ENCODE data around the gene ABCA1. TPM values are rescaled to one million over a fixed set of nuclear protein-coding genes. Genes with fewer than 3 reads are reported as not detected.

Gene ABCA1
- total RNA-seq, 4 donors from 2014 or later = 24.5 to 89.1 (median 48.5) TPM

- peaks cover 30% of the 10 kb centered on the region for H3K4me1 ChIP-seq
- H3K27ac ChIP-seq = no peak overlapping the region
- no peak for DNase-seq (ENCODE audit: low spot score in 2 of 2)
- H3K27me3 ChIP-seq = no peaks in the 10 kb centered on the region
- 98% methylated on average over 1 of the region's 1 CpG for WGBS
- TF ChIP-seq EP300 (IDR thresholded peaks at IDR 0.05) (no peak), POLR2AphosphoS5 (IDR thresholded peaks at IDR 0.05) (no peak), POLR2A (IDR thresholded peaks at IDR 0.05) (no peak)
- TF ChIP-seq, protein P1, sequence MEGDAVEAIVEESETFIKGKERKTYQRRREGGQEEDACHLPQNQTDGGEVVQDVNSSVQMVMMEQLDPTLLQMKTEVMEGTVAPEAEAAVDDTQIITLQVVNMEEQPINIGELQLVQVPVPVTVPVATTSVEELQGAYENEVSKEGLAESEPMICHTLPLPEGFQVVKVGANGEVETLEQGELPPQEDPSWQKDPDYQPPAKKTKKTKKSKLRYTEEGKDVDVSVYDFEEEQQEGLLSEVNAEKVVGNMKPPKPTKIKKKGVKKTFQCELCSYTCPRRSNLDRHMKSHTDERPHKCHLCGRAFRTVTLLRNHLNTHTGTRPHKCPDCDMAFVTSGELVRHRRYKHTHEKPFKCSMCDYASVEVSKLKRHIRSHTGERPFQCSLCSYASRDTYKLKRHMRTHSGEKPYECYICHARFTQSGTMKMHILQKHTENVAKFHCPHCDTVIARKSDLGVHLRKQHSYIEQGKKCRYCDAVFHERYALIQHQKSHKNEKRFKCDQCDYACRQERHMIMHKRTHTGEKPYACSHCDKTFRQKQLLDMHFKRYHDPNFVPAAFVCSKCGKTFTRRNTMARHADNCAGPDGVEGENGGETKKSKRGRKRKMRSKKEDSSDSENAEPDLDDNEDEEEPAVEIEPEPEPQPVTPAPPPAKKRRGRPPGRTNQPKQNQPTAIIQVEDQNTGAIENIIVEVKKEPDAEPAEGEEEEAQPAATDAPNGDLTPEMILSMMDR (IDR thresholded peaks at IDR 0.05) = no peak
- H3K9me3 ChIP-seq = no peaks in the 10 kb centered on the region
- no peak overlapping the region for H3K4me3 ChIP-seq
- no peaks in the 10 kb centered on the region for H3K36me3 ChIP-seq
Measured at GRCh38 chr9:104896131-104896530, 31.8 kb downstream of the ABCA1 start.

DNA sequence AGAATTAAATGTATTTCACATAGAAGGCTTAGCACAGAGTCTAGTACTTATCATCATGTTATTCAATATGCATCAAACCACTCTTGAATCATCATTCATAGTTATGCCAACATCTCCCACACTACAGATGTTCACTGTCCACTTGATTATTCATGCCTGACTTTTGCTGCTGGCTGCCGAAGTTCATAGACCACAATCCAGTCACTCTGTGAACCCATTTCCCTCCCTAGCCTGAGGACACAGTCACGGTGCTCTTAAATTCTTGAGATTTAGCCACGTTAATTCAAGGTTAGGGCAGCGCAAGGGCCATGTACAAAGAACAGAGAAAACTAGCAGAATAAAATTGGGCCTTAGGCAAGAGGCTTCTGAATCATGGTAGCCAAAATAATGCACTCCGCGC is 32.4 kb downstream of the ABCA1 start:
- Histone ChIP-seq H3K36me3 (no peaks in the 10 kb centered on the region), H3K9me3 (no peaks in the 10 kb centered on the region), H3K4me3 (no peak overlapping the region), H3K27ac (no peak overlapping the region), H3K4me1 (peaks cover 24% of the 10 kb centered on the region), H3K27me3 (no peaks in the 10 kb centered on the region)
- DNase-seq (ENCODE audit: low spot score in 2 of 2) = no peak
- no peak for TF ChIP-seq POLR2AphosphoS5 (IDR thresholded peaks at IDR 0.05)
- TF ChIP-seq, protein P1 (IDR thresholded peaks at IDR 0.05) = no peak
- TF ChIP-seq POLR2A (IDR thresholded peaks at IDR 0.05) = no peak
- TF ChIP-seq EP300 (IDR thresholded peaks at IDR 0.05) = no peak
- 44% methylated on average over 6 of the region's 6 CpGs for WGBS

DNA sequence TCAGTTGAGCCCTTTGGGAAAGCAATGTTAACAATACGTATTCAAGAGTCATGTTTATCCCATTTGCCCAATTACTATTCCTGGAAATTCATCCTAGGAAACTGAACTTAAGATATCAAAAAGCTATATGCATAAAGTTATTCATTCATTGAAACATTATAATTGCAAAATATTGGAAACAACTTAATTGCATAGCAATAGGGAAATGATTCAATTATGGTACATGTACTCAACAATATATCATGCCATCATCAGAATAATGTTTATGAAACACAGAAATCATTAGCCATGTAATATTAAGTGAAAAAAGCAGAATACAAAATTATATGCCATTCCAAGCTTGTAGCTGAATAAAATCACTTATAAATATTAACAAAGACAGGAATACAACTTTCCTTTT is 35.3 kb downstream of the ABCA1 start:
- TF ChIP-seq POLR2A (IDR thresholded peaks at IDR 0.05) (no peak), POLR2AphosphoS5 (IDR thresholded peaks at IDR 0.05) (no peak), EP300 (IDR thresholded peaks at IDR 0.05) (no peak)
- TF ChIP-seq, protein P1 (IDR thresholded peaks at IDR 0.05) = no peak
- Histone ChIP-seq H3K27me3 (no peaks in the 10 kb centered on the region), H3K36me3 (peaks cover 19% of the 10 kb centered on the region), H3K4me1 (peaks cover 13% of the 10 kb centered on the region), H3K4me3 (no peak overlapping the region), H3K27ac (no peak overlapping the region), H3K9me3 (no peaks in the 10 kb centered on the region)
- no peak for DNase-seq (ENCODE audit: low spot score in 2 of 2)
- 85% methylated on average over 1 of the region's 1 CpG for WGBS

- no peaks in the 10 kb centered on the region for H3K9me3 ChIP-seq
- peaks cover 42% of the 10 kb centered on the region for H3K36me3 ChIP-seq
- TF ChIP-seq, protein P1 (IDR thresholded peaks at IDR 0.05) = no peak
- TF ChIP-seq EP300 (IDR thresholded peaks at IDR 0.05) = no peak
- no peak for TF ChIP-seq POLR2AphosphoS5 (IDR thresholded peaks at IDR 0.05)
- no peak overlapping the region for H3K4me3 ChIP-seq
- H3K4me1 ChIP-seq = peaks cover 4% of the 10 kb centered on the region
- no peaks in the 10 kb centered on the region for H3K27me3 ChIP-seq
- WGBS = 96% methylated on average over 9 of the region's 9 CpGs
- DNase-seq (ENCODE audit: low spot score in 2 of 2) = no peak
- H3K27ac ChIP-seq = no peak overlapping the region
Measured at GRCh38 chr9:104890433-104890770, 37.6 kb downstream of the ABCA1 start.

- Histone ChIP-seq H3K4me1 (no peaks in the 10 kb centered on the region), H3K27ac (no peak overlapping the region), H3K27me3 (no peaks in the 10 kb centered on the region), H3K4me3 (no peak overlapping the region), H3K9me3 (no peaks in the 10 kb centered on the region), H3K36me3 (peaks cover 83% of the 10 kb centered on the region)
- TF ChIP-seq POLR2A (IDR thresholded peaks at IDR 0.05) (no peak), POLR2AphosphoS5 (IDR thresholded peaks at IDR 0.05) (no peak), EP300 (IDR thresholded peaks at IDR 0.05) (no peak)
- TF ChIP-seq, protein P1 (IDR thresholded peaks at IDR 0.05) = no peak
- 96% methylated on average over 3 of the region's 3 CpGs for WGBS
- DNase-seq (ENCODE audit: low spot score in 2 of 2) = no peak
Measured at GRCh38 chr9:104885818-104886709, 41.9 kb downstream of the ABCA1 start.
